HepG2 (cell line): ENCODE measurements around the gene BMERB1. TPM values are rescaled to one million over a fixed set of nuclear protein-coding genes. Genes with fewer than 3 reads are reported as not detected.
"Not testable (repeated sequence)": the region's sequence is repeated elsewhere in the genome, so short reads cannot be mapped to it uniquely, and the experiment has no call there.

Experiments used
- BCL6 ChIP-seq: IDR thresholded peaks from 2 replicates; pipeline ENCODE4 v1.6.1; 2016; ENCODE audit warnings: missing genetic modification reagents, missing compliant biosample characterization
- CREM ChIP-seq, 2 experiments: sonication (generic) in 1 of 2; formaldehyde crosslinking in 1 of 2; IDR thresholded peaks; 2 replicates each; pipeline versions ENCODE4 v1.4.0 to v1.6.1; 2016 to 2020; ENCODE audit warnings: antibody characterized with exemption in 1 of 2, mild to moderate bottlenecking in 1 of 2, missing genetic modification reagents in 1 of 2
- DMAP1 ChIP-seq: IDR thresholded peaks from 2 replicates; pipeline ENCODE4 v1.6.1; 2016
- EP300 ChIP-seq, 3 experiments: sonication (generic) in 1 of 3; formaldehyde crosslinking in 1 of 3; IDR thresholded peaks; 2 replicates each; pipeline versions ENCODE4 v1.5.1 to v1.6.1; 2011 to 2020; ENCODE audit warnings: low read depth in 2 of 3, low read length in 2 of 3, borderline replicate concordance in 1 of 3, improper control_type of control experiment in 1 of 3, mild to moderate bottlenecking in 1 of 3, missing genetic modification reagents in 1 of 3, moderate library complexity in 1 of 3
- ERF ChIP-seq: IDR thresholded peaks from 2 replicates; pipeline ENCODE4 v1.6.1; 2018; ENCODE audit warnings: missing biosample characterization, missing genetic modification reagents
- HIVEP1 ChIP-seq: sonication (generic); formaldehyde crosslinking; IDR thresholded peaks from 2 replicates; pipeline ENCODE4 v1.4.0; 2020; ENCODE audit warnings: mild to moderate bottlenecking, missing genetic modification reagents
- MIER3 ChIP-seq: IDR thresholded peaks from 2 replicates; pipeline ENCODE4 v1.6.1; 2016; ENCODE audit warnings: missing compliant biosample characterization, borderline replicate concordance
- NR2F6 ChIP-seq, 2 experiments: IDR thresholded peaks; 2 replicates each; pipeline ENCODE4 v1.6.1; 2016; ENCODE audit warnings: antibody characterized with exemption in 1 of 2, mild to moderate bottlenecking in 1 of 2
- PHF8 ChIP-seq: sonication (generic); formaldehyde crosslinking; IDR thresholded peaks from 2 replicates; pipeline ENCODE4 v1.5.0; 2020; ENCODE audit warnings: missing genetic modification reagents
- RXRA ChIP-seq: sonication (generic); formaldehyde crosslinking; IDR thresholded peaks from 2 replicates; pipeline ENCODE4 v1.5.1; 2020; ENCODE audit warnings: missing genetic modification reagents
- RXRB ChIP-seq: IDR thresholded peaks from 2 replicates; pipeline ENCODE4 v1.6.1; 2016; ENCODE audit warnings: borderline replicate concordance, missing genetic modification reagents, missing compliant biosample characterization
- SNAI1 ChIP-seq: sonication (generic); formaldehyde crosslinking; IDR thresholded peaks from 2 replicates; pipeline ENCODE4 v1.5.0; 2020; ENCODE audit warnings: mild to moderate bottlenecking, missing genetic modification reagents, borderline replicate concordance
- SP5 ChIP-seq: IDR thresholded peaks from 2 replicates; pipeline ENCODE4 v1.6.1; 2016; ENCODE audit warnings: low read depth, borderline replicate concordance
- ZMYM2 ChIP-seq: sonication (generic); formaldehyde crosslinking; IDR thresholded peaks from 2 replicates; pipeline ENCODE4 v1.8.0; 2022; ENCODE audit warnings: mild to moderate bottlenecking, missing genetic modification reagents
- ZNF772 ChIP-seq: sonication (generic); formaldehyde crosslinking; IDR thresholded peaks from 2 replicates; pipeline ENCODE4 v1.5.0; 2020; ENCODE audit warnings: mild to moderate bottlenecking, missing genetic modification reagents
- ZNF781 ChIP-seq: sonication (generic); formaldehyde crosslinking; IDR thresholded peaks from 2 replicates; pipeline ENCODE4 v1.5.1; 2020; ENCODE audit warnings: borderline replicate concordance, mild to moderate bottlenecking, missing genetic modification reagents; ENCODE audit errors: not compliant biosample characterization
- ZNF816 ChIP-seq: sonication (generic); formaldehyde crosslinking; IDR thresholded peaks from 2 replicates; pipeline ENCODE4 v1.8.0; 2022; ENCODE audit warnings: missing genetic modification reagents, mild to moderate bottlenecking, borderline replicate concordance
- ZNF850 ChIP-seq: sonication (generic); formaldehyde crosslinking; conservative IDR thresholded peaks from 2 replicates; pipeline ENCODE4 v1.9.0; 2021; ENCODE audit warnings: mild to moderate bottlenecking, missing genetic modification reagents
- polyA plus RNA-seq, 8 experiments: library from polyadenylated mRNA; depleted of rRNA in 3 of 8; stranded (reverse) in 7 of 8; unstranded in 1 of 8; fragments of >200 nt; fragmentation: Illumina TruSeq in 4 of 8; extraction: Trizol in 4 of 8; gene quantifications; 2 replicates each; pipeline versions ENCODE4 v1.2.1 to v1.2.3, GENCODE V29; 2011 to 2016; ENCODE audit warnings: low read depth in 4 of 8, missing spikeins in 1 of 8, mixed read lengths in 1 of 8; ENCODE audit not compliant: insufficient read depth in 1 of 8
- total RNA-seq, 5 experiments: library from RNA; depleted of rRNA; stranded (reverse); fragments of >200 nt; fragmentation: Illumina TruSeq; extraction: Trizol; gene quantifications; 2 replicates each; pipeline ENCODE4 v1.2.3, GENCODE V29; 2016; ENCODE audit warnings: low read depth in 1 of 5
- TF ChIP-seq, protein P1 (sequence below): IDR thresholded peaks from 2 replicates; pipeline ENCODE4 v1.4.0; 2020; ENCODE audit warnings: mild to moderate bottlenecking, missing genetic modification reagents
- TF ChIP-seq, protein P2 (sequence below): sonication (generic); formaldehyde crosslinking; IDR thresholded peaks from 2 replicates; pipeline ENCODE4 v1.5.1; 2020; ENCODE audit warnings: mild to moderate bottlenecking, missing genetic modification reagents

BMERB1 gene
- total and polyA plus RNA-seq, 2 of the 13 experiments (the other 11 are each of a cell fraction or from before 2014, with no cell fraction given), result 1.4 TPM

DNA sequence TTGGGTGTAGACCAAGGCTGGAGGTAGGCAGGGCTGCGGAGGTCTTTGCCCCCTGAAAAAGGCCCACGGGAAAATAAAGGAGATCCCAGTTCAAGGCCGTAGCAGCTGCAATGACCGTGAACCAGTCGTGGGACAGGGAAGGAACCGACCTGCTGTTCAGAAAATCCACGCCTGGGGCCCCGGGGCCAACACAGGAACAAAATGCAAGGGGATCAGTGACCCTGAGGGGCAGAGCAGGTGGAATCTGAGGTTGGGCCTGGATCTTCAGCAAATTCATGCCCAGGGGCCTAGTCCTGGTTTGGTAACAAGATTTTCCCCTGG lies 37.9 kb upstream of the BMERB1 start (continued):
- TF ChIP-seq HIVEP1 (CRISPR knock-in tag) (peak; percentile 10; the same call in 1 of the 2 replicates), CREM (IDR thresholded peaks at IDR 0.05) (peak; percentile 14; the same call in 1 of the 2 replicates), PHF8 (CRISPR knock-in tag) (peak; percentile 25; the same call in 1 of the 2 replicates), EP300 (IDR thresholded peaks at IDR 0.05; ENCODE audit: low read depth in 2 of 2, low read length in 2 of 2) (0 out of 4 replicates have a peak, but pooled peaks of 1 of the 2 experiments have one; percentile 6), ERF (CRISPR knock-in tag) (peak; percentile 36; the same call in 1 of the 2 replicates), DMAP1 (peak; percentile 37; the same call in 1 of the 2 replicates), SP5 (peak; percentile 51; the same call in 1 of the 2 replicates), ZNF772 (CRISPR knock-in tag) (peak; percentile 32; the same call in 1 of the 2 replicates), RXRA (CRISPR knock-in tag) (peak; percentile 57; the same call in 1 of the 2 replicates), ZNF850 (CRISPR knock-in tag) (0 out of 2 replicates have a peak, but pooled peaks have one; percentile 31), MIER3 (CRISPR knock-in tag) (peak; percentile 57; the same call in 1 of the 2 replicates), NR2F6 (IDR thresholded peaks at IDR 0.05) (peak; percentile 62), NR2F6 (CRISPR knock-in tag; IDR thresholded peaks at IDR 0.05) (peak; percentile 41; the same call in 1 of the 2 replicates), RXRB (peak; percentile 90), BCL6 (CRISPR knock-in tag) (peak; percentile 47; the same call in 1 of the 2 replicates), ZNF781 (peak; percentile 17), SNAI1 (peak; percentile 77; the same call in 1 of the 2 replicates), ZMYM2 (CRISPR knock-in tag) (peak; percentile 42; the same call in 1 of the 2 replicates), ZNF816 (CRISPR knock-in tag) (0 out of 2 replicates have a peak, but pooled peaks have one; percentile 28)
- TF ChIP-seq, protein P1, sequence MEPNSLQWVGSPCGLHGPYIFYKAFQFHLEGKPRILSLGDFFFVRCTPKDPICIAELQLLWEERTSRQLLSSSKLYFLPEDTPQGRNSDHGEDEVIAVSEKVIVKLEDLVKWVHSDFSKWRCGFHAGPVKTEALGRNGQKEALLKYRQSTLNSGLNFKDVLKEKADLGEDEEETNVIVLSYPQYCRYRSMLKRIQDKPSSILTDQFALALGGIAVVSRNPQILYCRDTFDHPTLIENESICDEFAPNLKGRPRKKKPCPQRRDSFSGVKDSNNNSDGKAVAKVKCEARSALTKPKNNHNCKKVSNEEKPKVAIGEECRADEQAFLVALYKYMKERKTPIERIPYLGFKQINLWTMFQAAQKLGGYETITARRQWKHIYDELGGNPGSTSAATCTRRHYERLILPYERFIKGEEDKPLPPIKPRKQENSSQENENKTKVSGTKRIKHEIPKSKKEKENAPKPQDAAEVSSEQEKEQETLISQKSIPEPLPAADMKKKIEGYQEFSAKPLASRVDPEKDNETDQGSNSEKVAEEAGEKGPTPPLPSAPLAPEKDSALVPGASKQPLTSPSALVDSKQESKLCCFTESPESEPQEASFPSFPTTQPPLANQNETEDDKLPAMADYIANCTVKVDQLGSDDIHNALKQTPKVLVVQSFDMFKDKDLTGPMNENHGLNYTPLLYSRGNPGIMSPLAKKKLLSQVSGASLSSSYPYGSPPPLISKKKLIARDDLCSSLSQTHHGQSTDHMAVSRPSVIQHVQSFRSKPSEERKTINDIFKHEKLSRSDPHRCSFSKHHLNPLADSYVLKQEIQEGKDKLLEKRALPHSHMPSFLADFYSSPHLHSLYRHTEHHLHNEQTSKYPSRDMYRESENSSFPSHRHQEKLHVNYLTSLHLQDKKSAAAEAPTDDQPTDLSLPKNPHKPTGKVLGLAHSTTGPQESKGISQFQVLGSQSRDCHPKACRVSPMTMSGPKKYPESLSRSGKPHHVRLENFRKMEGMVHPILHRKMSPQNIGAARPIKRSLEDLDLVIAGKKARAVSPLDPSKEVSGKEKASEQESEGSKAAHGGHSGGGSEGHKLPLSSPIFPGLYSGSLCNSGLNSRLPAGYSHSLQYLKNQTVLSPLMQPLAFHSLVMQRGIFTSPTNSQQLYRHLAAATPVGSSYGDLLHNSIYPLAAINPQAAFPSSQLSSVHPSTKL, result peak; percentile 64
- not testable (repeated sequence) for TF ChIP-seq CREM (CRISPR knock-in tag; IDR thresholded peaks at IDR 0.05); EP300 (CRISPR knock-in tag; IDR thresholded peaks at IDR 0.05; ENCODE audit: borderline replicate concordance)
- TF ChIP-seq, protein P2, sequence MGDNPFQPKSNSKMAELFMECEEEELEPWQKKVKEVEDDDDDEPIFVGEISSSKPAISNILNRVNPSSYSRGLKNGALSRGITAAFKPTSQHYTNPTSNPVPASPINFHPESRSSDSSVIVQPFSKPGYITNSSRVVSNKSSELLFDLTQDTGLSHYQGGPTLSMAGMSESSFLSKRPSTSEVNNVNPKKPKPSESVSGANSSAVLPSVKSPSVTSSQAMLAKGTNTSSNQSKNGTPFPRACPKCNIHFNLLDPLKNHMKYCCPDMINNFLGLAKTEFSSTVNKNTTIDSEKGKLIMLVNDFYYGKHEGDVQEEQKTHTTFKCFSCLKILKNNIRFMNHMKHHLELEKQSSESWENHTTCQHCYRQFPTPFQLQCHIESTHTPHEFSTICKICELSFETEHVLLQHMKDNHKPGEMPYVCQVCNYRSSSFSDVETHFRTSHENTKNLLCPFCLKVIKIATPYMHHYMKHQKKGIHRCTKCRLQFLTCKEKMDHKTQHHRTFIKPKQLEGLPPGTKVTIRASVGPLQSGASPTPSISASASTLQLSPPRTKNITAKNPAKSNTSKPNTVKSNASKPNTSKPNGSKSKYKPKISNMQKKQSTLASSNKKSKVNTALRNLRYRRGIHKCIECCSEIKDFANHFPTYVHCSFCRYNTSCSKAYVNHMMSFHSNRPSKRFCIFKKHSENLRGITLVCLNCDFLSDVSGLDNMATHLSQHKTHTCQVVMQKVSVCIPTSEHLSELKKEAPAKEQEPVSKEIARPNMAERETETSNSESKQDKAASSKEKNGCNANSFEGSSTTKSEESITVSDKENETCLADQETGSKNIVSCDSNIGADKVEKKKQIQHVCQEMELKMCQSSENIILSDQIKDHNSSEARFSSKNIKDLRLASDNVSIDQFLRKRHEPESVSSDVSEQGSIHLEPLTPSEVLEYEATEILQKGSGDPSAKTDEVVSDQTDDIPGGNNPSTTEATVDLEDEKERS (CRISPR knock-in tag), result peak; percentile 13; the same call in 1 of the 2 replicates
- TF ChIP-seq, all 625 proteins: peak for 56; not testable (repeated sequence) for 569
